Pancreas (tissue), 10 donors: ENCODE data around the gene LRFN4. TPM values are rescaled to one million over a fixed set of nuclear protein-coding genes. Genes with fewer than 3 reads are reported as not detected.

ENCODE experiments used
- ATAC-seq, 4 donors: fragments of 200-7000 bp; cut with Tn5 transposase; one replicate each; pipeline versions ENCODE4 v1.8.0 to v1.9.1; 2020; ENCODE audit warnings: mild to moderate bottlenecking in 4 of 4, moderate library complexity in 4 of 4
- DNase-seq, 6 donors: peaks; one replicate each; pipeline ENCODE4 v3.0.0-alpha.2; 2020
- FAIRE-seq: peaks from 2 replicates; lab custom pipeline; 2012; peaks lifted over from hg19 to GRCh38; lab: Jason Lieb, UNC
- H3K27ac ChIP-seq, 4 donors: fragments of 200-600 bp; sonication (generic); 1 replicate in 3 of 4; 2 replicates in 1 of 4; pipeline versions ENCODE4 v1.5.0 to v1.8.0; 2020
- H3K27me3 ChIP-seq, 4 donors: fragments of 200-600 bp; one replicate each; pipeline ENCODE4 v1.8.0; 2021
- H3K36me3 ChIP-seq, 3 donors: fragments of 200-600 bp; sonication (generic) in 1 of 3; one replicate each; pipeline versions ENCODE4 v1.5.0 to v1.8.0; 2020 to 2021
- H3K4me1 ChIP-seq, 3 donors: fragments of 200-600 bp; one replicate each; pipeline ENCODE4 v1.8.0; 2021
- H3K4me3 ChIP-seq, 4 donors: fragments of 200-600 bp; sonication (generic) in 2 of 4; one replicate each; pipeline versions ENCODE4 v1.5.0 to v1.8.0; 2020 to 2021
- H3K9me3 ChIP-seq, 4 donors: fragments of 200-600 bp; one replicate each; pipeline ENCODE4 v1.8.0; 2021
- CTCF ChIP-seq, 4 donors: fragments of 200-600 bp; sonication (generic) in 3 of 4; IDR thresholded peaks; one replicate each; pipeline versions ENCODE4 v1.5.0 to v1.8.0; 2021; ENCODE audit warnings: antibody characterized with exemption in 4 of 4
- WGBS, 2 donors: extraction: QIAGEN DNeasy Blood & Tissue Kit; methylation state at CpG; one replicate each; pipeline ENCODE4 v1.1.7; 2013; 5-methylcytosine and 5-hydroxymethylcytosine counted together
- intact Hi-C, 3 donors: fragments of 100-400 bp; cut with DNase I; formaldehyde crosslinking; loops; one replicate each; pipeline versions ENCODE4 v1.11.1 to v1.14.2; 2022
- polyA plus RNA-seq, 2 donors: library from polyadenylated mRNA; stranded (reverse); fragments of 200-250 nt; gene quantifications; one replicate each; pipeline ENCODE4 v1.2.3, GENCODE V29; 2013
- total RNA-seq, 6 donors: library from RNA; stranded (reverse); fragmentation: NEBNext Ultra II Directional in 4 of 6; extraction: Animal tissue kit (Norgen Biotek cat#: 25700) in 4 of 6; gene quantifications; one replicate each; pipeline versions ENCODE4 v1.2.1 to v1.2.4, GENCODE V29; 2021 to 2023
- donor health status: healthy with polysubstance abuse.
- donor health status: DM: no; HTN: no; CAD: no; lungs with moderate emphysema.
- donor health status: DM: no; HTN: no; CAD: no.
- donor health status: control.
- donor health status: control.
- donor health status: Bipolar disorder and iron deficiency.
- donor health status: DM: yes; HTN: yes; CAD: no.
- donor health status: DM: no; HTN: no; CAD: no.
- donor health status: DM: no; HTN: no; CAD: no.
- donor health status: DM: yes; HTN: yes; CAD: no.

LRFN4 gene
- total and polyA plus RNA-seq, 8 donors, result 0.51 to 7.8 (median 2.8) TPM

GRCh38 chr11:66871521-66871901 lies 14.6 kb downstream of the LRFN4 start:
- Histone ChIP-seq H3K27ac (no peak overlapping the region), H3K4me1 (no peaks in the 10 kb centered on the region), H3K9me3 (no peaks in the 10 kb centered on the region), H3K4me3 (no peak overlapping the region), H3K27me3 (no peaks in the 10 kb centered on the region), H3K36me3 (no peaks in the 10 kb centered on the region)
- no peak for FAIRE-seq
- no peak for ATAC-seq
- 92 to 94% methylated on average over 18 of the region's 18 CpGs for WGBS, 2 donors
- peak in 1 of 6 donors; percentile 59 for DNase-seq
- TF ChIP-seq CTCF (IDR thresholded peaks at IDR 0.05), result no peak
- intact Hi-C loops, result no loop called here

- ATAC-seq (no peak), DNase-seq (no peak), FAIRE-seq (no peak)
- H3K27me3 ChIP-seq, result no peaks in the 10 kb centered on the region
- 86 to 87% methylated on average over 6 of the region's 6 CpGs for WGBS, 2 donors
- H3K36me3 ChIP-seq, result no peaks in the 10 kb centered on the region
- TF ChIP-seq CTCF (IDR thresholded peaks at IDR 0.05), result no peak
- H3K27ac ChIP-seq, result no peak overlapping the region
- H3K9me3 ChIP-seq, result no peaks in the 10 kb centered on the region
- no peak overlapping the region for H3K4me3 ChIP-seq
- H3K4me1 ChIP-seq, result no peaks in the 10 kb centered on the region
- intact Hi-C loops, result no loop called here
Measured at GRCh38 chr11:66874232-66874631, 17.4 kb downstream of the LRFN4 start.

GRCh38 chr11:66875378-66875777 lies 18.5 kb downstream of the LRFN4 start:
- DNase-seq, result no peak
- intact Hi-C loops, result no loop called here
- 89 to 90% methylated on average over 13 of the region's 13 CpGs for WGBS, 2 donors

GRCh38 chr11:66877588-66878385 lies 20.9 kb downstream of the LRFN4 start:
- 86% methylated on average over 9 of the region's 9 CpGs for WGBS, 2 donors
- no peaks in the 10 kb centered on the region for H3K9me3 ChIP-seq
- H3K4me3 ChIP-seq, result no peak overlapping the region
- peaks cover 0 to 3% (median 0%) of the 10 kb centered on the region in 3 donors for H3K4me1 ChIP-seq
- no peak overlapping the region for H3K27ac ChIP-seq
- intact Hi-C loops, result no loop called here
- ATAC-seq, result peak in 1 of 4 donors; percentile 11
- FAIRE-seq, result no peak
- no peaks in the 10 kb centered on the region for H3K36me3 ChIP-seq
- TF ChIP-seq CTCF (IDR thresholded peaks at IDR 0.05), result no peak
- H3K27me3 ChIP-seq, result no peaks in the 10 kb centered on the region
- no peak for DNase-seq

More at GRCh38 chr11:66875378-66875777, 18.5 kb downstream of the LRFN4 start:
- Histone ChIP-seq H3K27ac (no peak overlapping the region), H3K36me3 (no peaks in the 10 kb centered on the region), H3K4me1 (no peaks in the 10 kb centered on the region), H3K4me3 (no peak overlapping the region), H3K9me3 (no peaks in the 10 kb centered on the region), H3K27me3 (no peaks in the 10 kb centered on the region)
- no peak for ATAC-seq
- FAIRE-seq, result no peak
- TF ChIP-seq CTCF (IDR thresholded peaks at IDR 0.05), result no peak

GRCh38 chr11:66878474-66878873 lies 21.6 kb downstream of the LRFN4 start:
- Histone ChIP-seq H3K4me1 (peaks cover 0 to 3% (median 0%) of the 10 kb centered on the region in 3 donors), H3K27me3 (no peaks in the 10 kb centered on the region), H3K9me3 (no peaks in the 10 kb centered on the region), H3K4me3 (no peak overlapping the region), H3K36me3 (no peaks in the 10 kb centered on the region), H3K27ac (no peak overlapping the region)
- ATAC-seq (no peak), DNase-seq (no peak), FAIRE-seq (no peak)
- WGBS, 2 donors, result 76 to 82% methylated on average over 12 of the region's 12 CpGs
- intact Hi-C loops, result no loop called here
- TF ChIP-seq CTCF (IDR thresholded peaks at IDR 0.05), result no peak
